DMS114 treated with DMSO at 0.1 percent for 48 hours (cell line): ENCODE measurements around the gene CLIC3.
"Not testable (repeated sequence)": the region's sequence is repeated elsewhere in the genome, so short reads cannot be mapped to it uniquely, and the experiment has no call there.

Source experiments
- DNase-seq: peaks from one replicate; lab custom pipeline; 2025; ENCODE audit not compliant: unreplicated experiment; lab: John Stamatoyannopoulos, UW

CLIC3 gene, protein sequence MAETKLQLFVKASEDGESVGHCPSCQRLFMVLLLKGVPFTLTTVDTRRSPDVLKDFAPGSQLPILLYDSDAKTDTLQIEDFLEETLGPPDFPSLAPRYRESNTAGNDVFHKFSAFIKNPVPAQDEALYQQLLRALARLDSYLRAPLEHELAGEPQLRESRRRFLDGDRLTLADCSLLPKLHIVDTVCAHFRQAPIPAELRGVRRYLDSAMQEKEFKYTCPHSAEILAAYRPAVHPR

GRCh38 chr9:136996361-136997292 is at the start of gene CLIC3:
TSS of gene CLIC3 (minus strand) at chr9:136996568. CDS start at chr9:136996543, 25 bp downstream.
- DNase-seq: no peak

DNA sequence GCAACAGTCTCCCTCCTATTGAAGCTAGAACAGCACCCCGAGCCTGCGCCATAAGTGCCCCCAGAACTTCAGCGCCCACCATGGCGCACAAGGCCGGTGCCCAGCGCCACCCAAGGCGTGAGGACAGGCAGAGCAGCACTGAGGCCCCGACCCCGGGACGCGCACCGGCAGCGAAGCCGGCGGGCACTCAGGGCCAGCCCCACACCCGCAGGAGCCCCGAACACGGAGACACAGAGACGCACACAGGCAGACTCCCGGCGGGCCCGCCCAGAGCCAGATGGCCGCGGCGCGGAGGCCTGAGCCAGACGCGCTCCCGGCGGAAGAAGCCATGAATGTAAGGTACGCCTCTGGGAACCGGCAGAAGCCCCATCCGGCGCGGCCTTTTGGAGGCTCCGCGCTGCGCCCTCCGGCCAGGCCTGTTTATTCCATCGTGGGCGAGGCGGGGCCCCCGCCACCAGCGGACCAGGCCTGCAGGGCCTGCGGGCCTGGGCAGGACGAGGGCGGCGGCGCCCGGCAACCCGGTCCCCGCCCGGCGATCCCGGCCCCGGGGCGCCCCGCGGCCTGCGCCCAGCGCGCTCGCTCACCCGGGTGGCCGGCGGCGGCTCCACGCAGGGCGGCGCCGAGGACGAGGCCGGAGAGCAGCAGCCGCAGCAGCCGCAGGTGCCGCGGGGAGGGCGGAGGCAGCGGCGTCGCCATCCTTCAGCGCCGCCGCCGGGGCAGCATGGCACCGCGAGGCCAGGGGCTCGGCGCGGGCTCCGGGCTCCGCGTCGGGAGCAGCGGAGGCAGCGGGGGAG is 49.1 kb upstream of the CLIC3 start:
- DNase-seq: no peak

- no peak for DNase-seq
These were observed 48.3 kb upstream of the CLIC3 start for GRCh38 chr9:137044502-137045177.

DNA sequence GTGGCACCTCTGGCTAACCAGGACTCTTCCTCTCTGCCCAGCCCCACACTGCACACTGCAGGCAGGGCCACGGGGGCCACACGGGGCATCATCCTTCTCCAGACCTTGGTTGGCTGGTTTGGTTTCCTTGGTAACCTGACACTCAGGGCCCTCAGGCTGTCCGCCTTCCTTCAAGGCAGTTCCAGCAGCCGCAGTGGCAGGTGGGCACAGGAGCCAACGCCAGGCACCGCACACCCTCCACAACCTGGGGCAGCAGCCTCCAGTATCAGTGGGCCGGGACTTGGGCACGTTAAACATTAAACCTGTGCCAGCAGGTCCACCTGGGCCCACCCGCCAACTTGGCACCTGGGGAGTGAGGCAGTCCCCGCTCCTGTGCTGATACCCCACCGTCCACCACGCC is 47.7 kb upstream of the CLIC3 start:
- no peak for DNase-seq

- no peak for DNase-seq
These were observed 46.7 kb upstream of the CLIC3 start for GRCh38 chr9:137042751-137043727.

- DNase-seq: no peak
These were observed 44.8 kb upstream of the CLIC3 start for GRCh38 chr9:137041124-137041523.

GRCh38 chr9:137040568-137040967 is 44.2 kb upstream of the CLIC3 start:
- no peak for DNase-seq

- DNase-seq: no peak
These were observed 43.4 kb upstream of the CLIC3 start for GRCh38 chr9:137039611-137040366.

DNA sequence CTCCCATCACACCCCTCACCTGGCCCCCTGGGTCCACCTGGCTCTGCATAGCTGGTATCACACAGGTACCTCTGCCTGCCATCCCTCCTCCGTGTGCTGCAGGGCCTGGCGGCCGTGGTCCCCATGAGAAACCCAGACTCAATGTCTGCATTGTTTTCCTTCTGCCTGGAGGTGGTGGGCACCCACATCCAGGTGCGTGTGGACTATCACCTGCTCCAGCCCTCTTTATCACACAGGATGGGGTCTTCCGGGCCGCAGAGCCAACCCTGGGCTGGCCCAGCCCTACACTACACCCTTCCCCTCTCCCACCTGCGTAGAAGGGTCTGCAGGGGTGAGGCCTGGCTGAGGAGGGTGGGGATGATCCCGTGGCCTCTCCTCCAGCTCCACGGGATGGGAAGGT is 42.5 kb upstream of the CLIC3 start:
- no peak for DNase-seq

GRCh38 chr9:137037483-137037882 is 41.1 kb upstream of the CLIC3 start:
- DNase-seq: no peak

- no peak for DNase-seq
These were observed 40.7 kb upstream of the CLIC3 start for GRCh38 chr9:137037035-137037434.

DNA sequence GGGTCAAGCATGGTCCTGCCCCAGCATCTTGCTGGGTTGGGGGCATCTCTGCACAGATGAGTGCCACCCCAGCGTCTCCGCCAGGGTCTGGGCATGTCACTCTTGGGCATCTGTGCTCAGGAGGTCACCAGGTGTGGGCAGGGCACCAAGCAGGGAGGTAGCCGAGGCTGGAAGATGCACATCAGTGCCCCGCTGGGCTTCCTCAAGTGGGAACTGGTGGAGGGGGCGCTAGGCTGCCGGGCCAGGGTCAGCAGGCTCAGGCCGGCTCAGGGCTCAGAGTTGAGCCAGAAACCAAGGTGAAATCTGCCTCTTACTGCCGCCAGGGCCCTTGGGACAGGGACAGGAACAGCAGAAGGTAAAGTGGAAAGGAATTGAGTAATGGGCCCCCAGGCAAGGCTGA is 39.6 kb upstream of the CLIC3 start:
- DNase-seq: no peak

DNA sequence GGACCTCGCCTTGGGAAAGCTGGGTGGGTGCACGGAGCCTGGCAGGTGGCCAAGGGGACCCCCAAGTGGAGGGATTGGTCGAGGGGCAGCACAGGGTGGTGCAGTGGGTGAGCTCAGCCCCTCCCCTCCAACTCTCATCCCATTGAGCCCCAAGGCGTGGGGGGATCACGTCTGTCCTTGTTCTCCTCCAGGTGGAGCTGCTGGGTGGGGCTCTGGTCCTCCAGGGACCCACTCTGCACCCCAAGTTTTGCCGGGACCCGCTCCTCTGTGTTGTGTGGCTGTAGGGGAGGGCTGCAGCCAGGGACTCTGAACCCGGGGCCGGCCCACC is 39.1 kb upstream of the CLIC3 start:
- DNase-seq: no peak

DNA sequence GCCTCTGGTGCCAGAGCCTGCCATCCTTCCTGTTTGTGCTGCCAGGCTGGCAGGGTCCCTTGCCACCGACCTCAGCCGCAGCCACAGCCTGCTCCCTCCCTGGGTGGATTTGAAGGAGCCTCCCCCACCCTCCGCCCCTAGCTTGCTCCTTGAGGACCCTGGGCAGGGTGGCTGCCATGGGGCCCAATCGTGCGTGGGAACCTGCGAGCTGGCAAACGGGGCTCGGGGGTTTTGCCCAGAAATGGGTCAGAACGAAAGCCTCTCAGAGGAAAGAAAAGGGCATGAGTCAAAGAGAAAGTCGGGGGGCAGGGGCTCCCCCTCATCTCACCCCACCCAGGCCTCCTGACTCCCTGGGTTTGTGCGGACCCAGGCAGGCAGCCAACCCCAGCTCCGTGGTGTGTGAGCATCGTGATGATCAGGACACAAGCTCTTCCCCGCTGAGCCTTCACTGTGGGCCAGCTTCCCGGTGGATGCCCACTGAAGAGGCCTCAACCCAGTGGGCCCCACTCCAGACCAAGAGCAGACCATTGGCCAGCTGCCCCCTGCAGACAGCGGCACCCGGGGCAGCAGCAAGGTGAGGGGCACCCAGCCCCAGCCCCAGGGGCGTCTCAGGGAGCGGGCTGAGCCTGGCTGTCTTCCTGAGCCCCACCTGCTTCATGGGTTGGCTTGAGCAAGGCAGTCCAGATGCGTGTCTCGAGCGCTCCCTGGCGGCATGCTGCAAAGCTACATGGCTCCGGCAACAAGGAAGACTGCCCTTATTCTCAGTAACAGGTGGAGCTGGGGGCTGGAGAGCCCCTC is 38.5 kb upstream of the CLIC3 start:
- DNase-seq: peak; percentile 52

DNA sequence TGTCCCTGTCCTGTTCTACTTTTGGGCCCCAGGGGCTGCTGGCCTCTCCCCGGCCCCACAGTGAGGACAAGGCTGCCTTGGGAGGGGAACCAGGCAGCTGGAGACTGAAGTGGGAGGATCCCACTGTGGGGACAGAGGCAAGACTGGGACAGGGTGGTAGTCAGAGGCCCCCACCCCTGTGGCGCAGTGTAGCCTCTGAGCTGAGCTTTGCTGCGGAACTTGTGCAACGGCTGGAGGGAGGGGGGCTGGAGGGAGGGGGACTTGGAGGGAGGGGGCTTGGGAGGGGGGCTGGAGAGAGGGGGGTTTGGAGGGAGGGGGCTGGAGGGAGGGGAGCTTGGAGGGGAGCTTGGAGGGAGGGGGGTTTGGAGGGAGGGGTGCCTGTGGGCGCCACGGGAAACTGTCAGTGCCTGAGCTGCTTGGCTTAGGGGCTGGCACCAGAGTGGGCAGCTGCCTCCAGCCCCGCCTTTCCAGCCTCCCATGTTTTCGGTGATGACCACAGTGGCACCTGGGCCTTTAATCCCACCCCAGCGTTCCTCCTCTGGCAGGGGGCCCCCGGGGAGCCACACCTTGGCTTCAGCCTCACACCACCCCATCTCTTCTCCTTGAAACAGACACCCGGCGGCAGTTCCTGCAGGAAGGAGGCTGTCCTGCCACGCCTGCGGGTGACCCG is 37.8 kb upstream of the CLIC3 start:
- no peak for DNase-seq

DNA sequence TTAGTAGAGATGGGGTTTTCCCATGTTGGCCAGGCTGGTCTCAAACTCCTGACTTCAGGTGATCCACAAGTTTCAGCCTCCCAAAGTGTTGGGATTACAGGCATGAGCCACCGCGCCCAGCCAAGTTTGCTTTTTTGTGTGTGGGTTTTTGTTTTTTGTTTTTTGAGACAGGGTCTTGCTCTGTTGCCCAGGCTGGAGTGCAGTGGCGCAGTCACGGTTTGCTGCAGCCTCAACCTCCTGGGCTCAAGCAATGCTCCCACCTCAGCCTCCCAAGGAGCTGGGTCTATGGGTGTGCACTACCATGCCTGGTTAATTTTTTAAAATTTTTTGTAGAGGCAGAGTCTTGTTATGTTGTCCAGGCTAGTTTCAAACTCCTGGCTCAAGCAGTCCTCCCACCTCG is 37.1 kb upstream of the CLIC3 start:
- DNase-seq: not testable (repeated sequence)

GRCh38 chr9:137032858-137033257 is 36.5 kb upstream of the CLIC3 start:
- no peak for DNase-seq
